GM19351 (cell line): ENCODE data around the gene ADK.

Source experiments
- ATAC-seq: cut with Tn5 transposase; IDR thresholded peaks from one replicate; pipeline ENCODE4 v1.9.1; 2021; ENCODE audit warnings: mild to moderate bottlenecking, moderate library complexity; ENCODE audit not compliant: unreplicated experiment

The ADK gene

GRCh38 chr10:74400186-74400585 lies 249.2 kb downstream of the ADK start:
- ATAC-seq = no peak

GRCh38 chr10:74406006-74406405 lies 255.0 kb downstream of the ADK start:
- ATAC-seq = no peak

GRCh38 chr10:74415146-74415839 lies 264.3 kb downstream of the ADK start:
- no peak for ATAC-seq

- ATAC-seq = no peak
These were observed 266.4 kb downstream of the ADK start for GRCh38 chr10:74417397-74417796.

GRCh38 chr10:74418285-74418872 lies 267.4 kb downstream of the ADK start:
- no peak for ATAC-seq

GRCh38 chr10:74419491-74419951 lies 268.5 kb downstream of the ADK start:
- no peak for ATAC-seq

GRCh38 chr10:74419958-74420375 lies 268.9 kb downstream of the ADK start:
- ATAC-seq = no peak

GRCh38 chr10:74424565-74424964 lies 273.5 kb downstream of the ADK start:
- ATAC-seq = no peak

GRCh38 chr10:74425456-74426001 lies 274.5 kb downstream of the ADK start:
- no peak for ATAC-seq

- no peak for ATAC-seq
These were observed 280.8 kb downstream of the ADK start for GRCh38 chr10:74431816-74432215.

- no peak for ATAC-seq
These were observed 282.0 kb downstream of the ADK start for GRCh38 chr10:74432841-74433594.

GRCh38 chr10:74433595-74433956 lies 282.6 kb downstream of the ADK start:
- no peak for ATAC-seq

GRCh38 chr10:74433993-74434392 lies 283.0 kb downstream of the ADK start:
- ATAC-seq = no peak

- ATAC-seq = no peak
These were observed 283.5 kb downstream of the ADK start for GRCh38 chr10:74434547-74434946.

- no peak for ATAC-seq
These were observed 285.6 kb downstream of the ADK start for GRCh38 chr10:74436523-74437170.

- no peak for ATAC-seq
These were observed 286.8 kb downstream of the ADK start for GRCh38 chr10:74437822-74438221.

- ATAC-seq = no peak
These were observed 288.2 kb downstream of the ADK start for GRCh38 chr10:74439213-74439612.

GRCh38 chr10:74445493-74445892 lies 294.5 kb downstream of the ADK start:
- ATAC-seq = no peak

- ATAC-seq = no peak
These were observed 299.6 kb downstream of the ADK start for GRCh38 chr10:74450602-74451001.

- no peak for ATAC-seq
These were observed 300.3 kb downstream of the ADK start for GRCh38 chr10:74451127-74451829.

- no peak for ATAC-seq
These were observed 302.1 kb downstream of the ADK start for GRCh38 chr10:74453169-74453568.
